ENCODE measurements around the gene TBC1D5. TPM values are rescaled to one million over a fixed set of nuclear protein-coding genes. Genes with fewer than 3 reads are reported as not detected.

Gene TBC1D5
- total RNA-seq, 1 experiment from 2014 or later = 181 TPM

DNA sequence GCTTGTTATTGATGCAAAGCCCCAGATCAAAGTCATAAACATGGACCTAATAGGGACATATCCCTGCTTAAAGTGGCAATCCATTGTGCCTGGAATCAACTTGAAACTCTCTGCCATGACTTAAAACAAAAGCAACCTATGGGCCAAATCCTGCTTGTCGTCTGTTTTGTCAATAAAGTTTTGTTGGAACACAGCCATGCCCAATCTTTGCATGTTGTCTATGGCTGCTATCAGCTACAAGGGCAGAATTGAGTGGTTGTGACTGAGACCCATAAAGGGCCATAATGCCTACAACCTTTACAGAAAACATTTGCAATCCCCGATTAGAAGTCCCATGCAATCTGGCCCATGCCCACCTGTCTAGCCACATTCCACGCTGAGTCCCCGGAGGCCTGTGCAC is 622.3 kb downstream of the TBC1D5 start:
- H3K4me2 ChIP-seq (ENCODE audit: low read depth, low read length, poor library complexity, severe bottlenecking) = no peak overlapping the region
- H3K9me2 ChIP-seq (replicated peaks; ENCODE audit: insufficient read depth, low read length) = no peaks in the 10 kb centered on the region
- H3K27me3 ChIP-seq (ENCODE audit: low read length) = no peaks in the 10 kb centered on the region
- no peaks in the 10 kb centered on the region for H3K36me3 ChIP-seq (ENCODE audit: insufficient read depth, low read length)
- H3K79me2 ChIP-seq (ENCODE audit: low read length) = no peaks in the 10 kb centered on the region
- DNase-seq = no peak
- no peak overlapping the region for H2AFZ ChIP-seq (ENCODE audit: low read length)
- H3K4me1 ChIP-seq (ENCODE audit: low read length) = no peaks in the 10 kb centered on the region
- H3K9ac ChIP-seq (ENCODE audit: low read length) = no peak overlapping the region
- H3K4me3 ChIP-seq (ENCODE audit: low read length) = no peak overlapping the region
- no peaks in the 10 kb centered on the region for H4K20me1 ChIP-seq (ENCODE audit: insufficient read depth, low read depth, low read length)
- H3K9me3 ChIP-seq (ENCODE audit: low read length) = no peaks in the 10 kb centered on the region
- no peak overlapping the region for H3K27ac ChIP-seq (ENCODE audit: low read length)

- Histone ChIP-seq H3K4me2 (ENCODE audit: low read depth, low read length, poor library complexity, severe bottlenecking) (no peak overlapping the region), H3K4me3 (ENCODE audit: low read length) (no peak overlapping the region), H3K9me3 (ENCODE audit: low read length) (no peaks in the 10 kb centered on the region), H3K27ac (ENCODE audit: low read length) (no peak overlapping the region), H3K79me2 (ENCODE audit: low read length) (no peaks in the 10 kb centered on the region), H3K4me1 (ENCODE audit: low read length) (no peaks in the 10 kb centered on the region), H3K9ac (ENCODE audit: low read length) (no peak overlapping the region), H2AFZ (ENCODE audit: low read length) (no peak overlapping the region), H3K9me2 (replicated peaks; ENCODE audit: insufficient read depth, low read length) (no peaks in the 10 kb centered on the region), H3K27me3 (ENCODE audit: low read length) (no peaks in the 10 kb centered on the region), H3K36me3 (ENCODE audit: insufficient read depth, low read length) (no peaks in the 10 kb centered on the region), H4K20me1 (ENCODE audit: insufficient read depth, low read depth, low read length) (no peaks in the 10 kb centered on the region)
- no peak for DNase-seq
Measured at GRCh38 chr3:17119201-17120072, 623.0 kb downstream of the TBC1D5 start.

GRCh38 chr3:17118771-17119170 is 623.7 kb downstream of the TBC1D5 start:
- H3K9me2 ChIP-seq (replicated peaks; ENCODE audit: insufficient read depth, low read length) = no peaks in the 10 kb centered on the region
- H3K36me3 ChIP-seq (ENCODE audit: insufficient read depth, low read length) = no peaks in the 10 kb centered on the region
- no peak overlapping the region for H3K27ac ChIP-seq (ENCODE audit: low read length)
- no peak for DNase-seq
- H3K4me2 ChIP-seq (ENCODE audit: low read depth, low read length, poor library complexity, severe bottlenecking) = no peak overlapping the region
- no peaks in the 10 kb centered on the region for H3K4me1 ChIP-seq (ENCODE audit: low read length)
- no peaks in the 10 kb centered on the region for H3K79me2 ChIP-seq (ENCODE audit: low read length)
- H3K4me3 ChIP-seq (ENCODE audit: low read length) = no peak overlapping the region
- H3K9ac ChIP-seq (ENCODE audit: low read length) = no peak overlapping the region
- H4K20me1 ChIP-seq (ENCODE audit: insufficient read depth, low read depth, low read length) = no peaks in the 10 kb centered on the region
- H3K9me3 ChIP-seq (ENCODE audit: low read length) = no peaks in the 10 kb centered on the region
- no peaks in the 10 kb centered on the region for H3K27me3 ChIP-seq (ENCODE audit: low read length)
- no peak overlapping the region for H2AFZ ChIP-seq (ENCODE audit: low read length)

DNA sequence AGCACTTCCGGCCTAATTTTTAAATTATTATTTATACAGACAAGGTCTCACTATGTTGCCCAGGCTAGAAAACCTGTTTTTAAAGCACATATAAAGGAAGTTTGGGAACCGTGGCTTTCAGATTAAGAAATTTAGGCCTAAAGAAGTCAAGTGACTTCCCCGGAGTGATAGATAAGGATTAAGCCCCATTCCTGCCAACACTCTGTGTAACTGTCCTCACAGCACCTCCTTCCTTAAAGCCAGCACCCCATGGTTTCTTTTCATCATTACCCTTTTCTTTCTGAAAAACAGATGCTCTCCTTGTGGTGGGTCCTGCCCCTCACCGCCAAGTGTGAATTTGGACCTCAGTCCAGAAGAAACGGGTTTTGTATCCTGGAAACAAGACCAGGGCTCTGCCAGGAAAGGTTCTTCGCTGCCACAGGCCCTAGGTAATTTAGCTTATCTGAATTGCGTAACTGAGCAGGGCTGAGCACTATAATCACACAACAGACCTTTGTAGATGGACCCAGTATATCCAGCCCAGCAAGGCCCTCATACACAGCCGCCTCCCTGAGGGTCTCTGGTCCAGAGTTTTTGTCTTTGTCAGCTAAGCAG is 626.3 kb downstream of the TBC1D5 start:
- Histone ChIP-seq H3K9ac (ENCODE audit: low read length) (no peak overlapping the region), H3K9me2 (replicated peaks; ENCODE audit: insufficient read depth, low read length) (no peaks in the 10 kb centered on the region), H2AFZ (ENCODE audit: low read length) (no peak overlapping the region), H3K27ac (ENCODE audit: low read length) (no peak overlapping the region), H3K27me3 (ENCODE audit: low read length) (no peaks in the 10 kb centered on the region), H3K36me3 (ENCODE audit: insufficient read depth, low read length) (no peaks in the 10 kb centered on the region), H4K20me1 (ENCODE audit: insufficient read depth, low read depth, low read length) (no peaks in the 10 kb centered on the region), H3K9me3 (ENCODE audit: low read length) (no peaks in the 10 kb centered on the region), H3K4me2 (ENCODE audit: low read depth, low read length, poor library complexity, severe bottlenecking) (no peak overlapping the region), H3K79me2 (ENCODE audit: low read length) (no peaks in the 10 kb centered on the region), H3K4me3 (ENCODE audit: low read length) (no peak overlapping the region), H3K4me1 (ENCODE audit: low read length) (no peaks in the 10 kb centered on the region)
- DNase-seq = no peak

GRCh38 chr3:17115186-17115585 is 627.2 kb downstream of the TBC1D5 start:
- no peak for DNase-seq
- H2AFZ ChIP-seq (ENCODE audit: low read length) = no peak overlapping the region
- H4K20me1 ChIP-seq (ENCODE audit: insufficient read depth, low read depth, low read length) = no peaks in the 10 kb centered on the region
- H3K9me2 ChIP-seq (replicated peaks; ENCODE audit: insufficient read depth, low read length) = no peaks in the 10 kb centered on the region
- H3K36me3 ChIP-seq (ENCODE audit: insufficient read depth, low read length) = no peaks in the 10 kb centered on the region
- no peak overlapping the region for H3K27ac ChIP-seq (ENCODE audit: low read length)
- H3K4me1 ChIP-seq (ENCODE audit: low read length) = no peaks in the 10 kb centered on the region
- no peaks in the 10 kb centered on the region for H3K79me2 ChIP-seq (ENCODE audit: low read length)
- no peaks in the 10 kb centered on the region for H3K27me3 ChIP-seq (ENCODE audit: low read length)
- no peaks in the 10 kb centered on the region for H3K9me3 ChIP-seq (ENCODE audit: low read length)
- H3K4me3 ChIP-seq (ENCODE audit: low read length) = no peak overlapping the region
- H3K4me2 ChIP-seq (ENCODE audit: low read depth, low read length, poor library complexity, severe bottlenecking) = no peak overlapping the region
- H3K9ac ChIP-seq (ENCODE audit: low read length) = no peak overlapping the region

GRCh38 chr3:17111586-17111985 is 630.8 kb downstream of the TBC1D5 start:
- no peaks in the 10 kb centered on the region for H3K79me2 ChIP-seq (ENCODE audit: low read length)
- H3K27me3 ChIP-seq (ENCODE audit: low read length) = no peaks in the 10 kb centered on the region
- no peak overlapping the region for H2AFZ ChIP-seq (ENCODE audit: low read length)
- no peaks in the 10 kb centered on the region for H4K20me1 ChIP-seq (ENCODE audit: insufficient read depth, low read depth, low read length)
- no peak overlapping the region for H3K4me3 ChIP-seq (ENCODE audit: low read length)
- no peaks in the 10 kb centered on the region for H3K9me2 ChIP-seq (replicated peaks; ENCODE audit: insufficient read depth, low read length)
- H3K4me1 ChIP-seq (ENCODE audit: low read length) = no peaks in the 10 kb centered on the region
- H3K9ac ChIP-seq (ENCODE audit: low read length) = no peak overlapping the region
- no peak overlapping the region for H3K4me2 ChIP-seq (ENCODE audit: low read depth, low read length, poor library complexity, severe bottlenecking)
- DNase-seq = no peak
- no peak overlapping the region for H3K27ac ChIP-seq (ENCODE audit: low read length)
- H3K9me3 ChIP-seq (ENCODE audit: low read length) = no peaks in the 10 kb centered on the region
- no peaks in the 10 kb centered on the region for H3K36me3 ChIP-seq (ENCODE audit: insufficient read depth, low read length)

DNA sequence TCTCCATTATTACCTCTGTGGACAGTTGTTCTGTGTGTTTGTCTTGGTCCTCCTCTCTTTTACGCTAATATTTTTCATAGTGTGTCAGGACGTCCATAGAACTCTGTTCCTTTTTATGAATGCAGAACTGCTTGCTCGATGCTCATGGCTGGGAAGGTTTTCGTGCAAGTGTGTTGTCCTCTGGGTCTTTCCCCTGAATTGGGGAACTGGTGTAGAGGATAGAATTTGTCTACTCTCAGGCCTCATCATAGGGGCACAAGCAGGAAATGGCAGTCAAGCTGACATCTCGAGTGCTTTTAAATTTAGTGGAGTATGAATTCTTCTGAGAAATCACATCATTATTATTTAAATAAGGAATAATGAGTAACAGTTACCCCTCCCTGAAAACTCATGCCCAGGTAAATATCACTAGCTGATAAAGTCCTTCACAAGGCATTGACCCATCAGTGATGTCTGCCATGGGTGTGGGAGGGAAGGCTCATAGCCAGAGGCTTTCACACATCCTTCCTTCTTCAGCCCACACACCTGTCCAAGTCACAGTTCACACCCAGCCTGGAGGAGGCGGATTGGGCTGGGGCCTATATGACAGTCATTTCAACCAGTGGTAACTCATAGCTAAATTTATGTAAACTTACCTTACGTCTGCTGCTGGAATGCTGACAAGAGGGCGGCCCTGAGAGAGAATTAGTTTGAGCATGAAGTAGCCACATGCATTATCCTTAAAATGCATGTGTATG is 631.6 kb downstream of the TBC1D5 start:
- Histone ChIP-seq H3K79me2 (ENCODE audit: low read length) (no peaks in the 10 kb centered on the region), H3K27ac (ENCODE audit: low read length) (no peak overlapping the region), H3K36me3 (ENCODE audit: insufficient read depth, low read length) (no peaks in the 10 kb centered on the region), H3K9me3 (ENCODE audit: low read length) (no peaks in the 10 kb centered on the region), H3K9ac (ENCODE audit: low read length) (no peak overlapping the region), H2AFZ (ENCODE audit: low read length) (no peak overlapping the region), H3K9me2 (replicated peaks; ENCODE audit: insufficient read depth, low read length) (no peaks in the 10 kb centered on the region), H3K4me3 (ENCODE audit: low read length) (no peak overlapping the region), H3K27me3 (ENCODE audit: low read length) (no peaks in the 10 kb centered on the region), H3K4me2 (ENCODE audit: low read depth, low read length, poor library complexity, severe bottlenecking) (no peak overlapping the region), H4K20me1 (ENCODE audit: insufficient read depth, low read depth, low read length) (no peaks in the 10 kb centered on the region), H3K4me1 (ENCODE audit: low read length) (no peaks in the 10 kb centered on the region)
- DNase-seq = no peak
